Choroid plexus epithelial cell (primary cell): ENCODE measurements around the gene RFT1.

ENCODE experiments used
- DNase-seq: peaks from one replicate; pipeline ENCODE4 v3.0.0-alpha.2; 2010; ENCODE audit warnings: low read depth
- H3K4me3 ChIP-seq: 2 replicates; pipeline ENCODE4 v1.5.1; 2011; ENCODE audit warnings: low read depth, mild to moderate bottlenecking, control low read depth, low read length, moderate library complexity
- CTCF ChIP-seq: conservative IDR thresholded peaks from 2 replicates; pipeline ENCODE4 v1.5.1; 2011; ENCODE audit warnings: low read depth, mild to moderate bottlenecking, control low read depth, inconsistent platforms, low read length, moderate library complexity

RFT1 gene

GRCh38 chr3:53120336-53120735 lies 9.9 kb downstream of the RFT1 start:
- no peak for DNase-seq
- H3K4me3 ChIP-seq: no peak overlapping the region
- no peak for TF ChIP-seq CTCF

GRCh38 chr3:53116956-53117355 lies 13.3 kb downstream of the RFT1 start:
- no peak for TF ChIP-seq CTCF
- no peak for DNase-seq
- no peak overlapping the region for H3K4me3 ChIP-seq

- no peak for DNase-seq
- no peak for TF ChIP-seq CTCF
- H3K4me3 ChIP-seq: no peak overlapping the region
Observed at GRCh38 chr3:53114412-53115074, 15.7 kb downstream of the RFT1 start.

GRCh38 chr3:53114011-53114400 lies 16.2 kb downstream of the RFT1 start:
- TF ChIP-seq CTCF: peak; percentile 96
- H3K4me3 ChIP-seq: no peak overlapping the region

GRCh38 chr3:53113293-53114010 lies 16.8 kb downstream of the RFT1 start:
- peak; percentile 23 for DNase-seq
- TF ChIP-seq CTCF: no peak
- no peak overlapping the region for H3K4me3 ChIP-seq

More at GRCh38 chr3:53114011-53114400, 16.2 kb downstream of the RFT1 start:
- DNase-seq: peak; percentile 87

GRCh38 chr3:53111822-53112221 lies 18.4 kb downstream of the RFT1 start:
- DNase-seq: no peak
- TF ChIP-seq CTCF: no peak
- H3K4me3 ChIP-seq: no peak overlapping the region
